Chondrocyte (in vitro differentiated cells): ENCODE measurements around the gene KIAA1217. TPM values are rescaled to one million over a fixed set of nuclear protein-coding genes. Genes with fewer than 3 reads are reported as not detected.
A peak's percentile ranks its signal among the peaks of the same experiment; 100 is the strongest.

ENCODE experiments used
- DNase-seq: peaks from one replicate; pipeline ENCODE4 v3.0.0; 2021; ENCODE audit warnings: mixed read lengths, low spot score
- H3K27ac Mint-ChIP-seq: one replicate; pipeline ENCODE4 v1.8.0; 2021; ENCODE audit warnings: mild to moderate bottlenecking, moderate library complexity, mixed read lengths; ENCODE audit not compliant: unreplicated experiment
- H3K27me3 Mint-ChIP-seq: 2 replicates; pipeline ENCODE4 v1.8.0; 2021; ENCODE audit warnings: low read depth, mixed read lengths
- H3K36me3 Mint-ChIP-seq: 2 replicates; pipeline ENCODE4 v1.8.0; 2021; ENCODE audit warnings: low read depth, mixed read lengths
- H3K4me1 Mint-ChIP-seq: 2 replicates; pipeline ENCODE4 v1.8.0; 2021; ENCODE audit warnings: low read depth, mild to moderate bottlenecking, mixed read lengths
- H3K4me3 Mint-ChIP-seq: one replicate; pipeline ENCODE4 v1.8.0; 2021; ENCODE audit warnings: mild to moderate bottlenecking, moderate library complexity, mixed read lengths; ENCODE audit not compliant: unreplicated experiment
- H3K9me3 Mint-ChIP-seq: 2 replicates; pipeline ENCODE4 v1.8.0; 2021; ENCODE audit warnings: low read depth, mixed read lengths
- total RNA-seq: library from RNA; stranded (reverse); gene quantifications from 3 replicates; pipeline ENCODE4 v1.2.1, GENCODE V29; 2021
- TF ChIP-seq, protein P1 (sequence below): fragments of 200-600 bp; sonication (generic); IDR thresholded peaks from 2 replicates; pipeline ENCODE4 v1.5.0; 2021; ENCODE audit warnings: antibody characterized with exemption, mild to moderate bottlenecking, moderate library complexity

KIAA1217 gene
- total RNA-seq, 1 donor from 2014 or later = 13.2 TPM

GRCh38 chr10:24551161-24551560, 342.2 kb downstream of the KIAA1217 start:
- TF ChIP-seq, protein P1, sequence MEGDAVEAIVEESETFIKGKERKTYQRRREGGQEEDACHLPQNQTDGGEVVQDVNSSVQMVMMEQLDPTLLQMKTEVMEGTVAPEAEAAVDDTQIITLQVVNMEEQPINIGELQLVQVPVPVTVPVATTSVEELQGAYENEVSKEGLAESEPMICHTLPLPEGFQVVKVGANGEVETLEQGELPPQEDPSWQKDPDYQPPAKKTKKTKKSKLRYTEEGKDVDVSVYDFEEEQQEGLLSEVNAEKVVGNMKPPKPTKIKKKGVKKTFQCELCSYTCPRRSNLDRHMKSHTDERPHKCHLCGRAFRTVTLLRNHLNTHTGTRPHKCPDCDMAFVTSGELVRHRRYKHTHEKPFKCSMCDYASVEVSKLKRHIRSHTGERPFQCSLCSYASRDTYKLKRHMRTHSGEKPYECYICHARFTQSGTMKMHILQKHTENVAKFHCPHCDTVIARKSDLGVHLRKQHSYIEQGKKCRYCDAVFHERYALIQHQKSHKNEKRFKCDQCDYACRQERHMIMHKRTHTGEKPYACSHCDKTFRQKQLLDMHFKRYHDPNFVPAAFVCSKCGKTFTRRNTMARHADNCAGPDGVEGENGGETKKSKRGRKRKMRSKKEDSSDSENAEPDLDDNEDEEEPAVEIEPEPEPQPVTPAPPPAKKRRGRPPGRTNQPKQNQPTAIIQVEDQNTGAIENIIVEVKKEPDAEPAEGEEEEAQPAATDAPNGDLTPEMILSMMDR = no peak
- Mint-ChIP-seq H3K9me3 (no peaks in the 10 kb centered on the region), H3K4me3 (no peak overlapping the region), H3K4me1 (no peaks in the 10 kb centered on the region), H3K27me3 (peaks cover 18% of the 10 kb centered on the region), H3K27ac (no peak overlapping the region), H3K36me3 (peaks cover 3% of the 10 kb centered on the region)
- no peak for DNase-seq

DNA sequence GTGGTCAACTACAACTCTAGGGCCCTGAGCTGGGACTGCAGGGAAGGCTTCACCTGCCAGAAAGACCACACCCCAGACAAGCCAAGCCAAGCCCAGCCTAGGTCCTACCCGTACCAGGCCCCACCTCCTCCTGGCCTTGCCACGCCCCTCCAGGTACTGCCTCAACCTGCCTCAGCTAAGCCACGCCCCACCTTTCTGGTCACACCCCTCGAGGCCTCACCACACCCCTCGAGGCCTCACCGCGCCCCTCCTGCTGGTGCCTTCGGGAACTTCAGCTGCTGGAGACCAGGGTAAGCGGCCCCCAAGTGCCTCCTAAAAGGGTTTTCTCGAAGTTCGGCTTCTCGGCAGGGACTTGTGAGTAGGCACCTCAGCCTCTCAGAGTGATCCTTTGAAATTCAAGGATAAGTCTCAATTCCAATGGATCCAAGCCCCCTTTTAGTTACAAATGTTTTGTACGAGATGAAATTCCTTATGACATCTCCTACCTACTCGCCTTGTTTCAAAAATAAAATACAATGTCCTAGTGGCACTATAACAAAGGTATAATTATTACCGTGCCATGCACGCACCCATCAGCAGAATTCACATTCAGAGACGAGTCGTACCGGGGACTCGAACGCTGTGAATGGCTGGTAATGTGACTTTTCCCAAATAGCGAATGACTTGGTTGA, 343.5 kb downstream of the KIAA1217 start:
- no peak for DNase-seq
- Mint-ChIP-seq H3K27me3 (peaks cover 17% of the 10 kb centered on the region), H3K4me1 (peaks cover 7% of the 10 kb centered on the region), H3K36me3 (peaks cover 3% of the 10 kb centered on the region), H3K27ac (no peak overlapping the region), H3K4me3 (no peak overlapping the region), H3K9me3 (no peaks in the 10 kb centered on the region)
- TF ChIP-seq, protein P1 = peak; percentile 32

GRCh38 chr10:24553051-24553612, 344.2 kb downstream of the KIAA1217 start:
- no peaks in the 10 kb centered on the region for H3K9me3 Mint-ChIP-seq
- H3K4me1 Mint-ChIP-seq = peaks cover 7% of the 10 kb centered on the region
- H3K27me3 Mint-ChIP-seq = peaks cover 18% of the 10 kb centered on the region
- H3K36me3 Mint-ChIP-seq = peaks cover 3% of the 10 kb centered on the region
- no peak overlapping the region for H3K27ac Mint-ChIP-seq
- H3K4me3 Mint-ChIP-seq = no peak overlapping the region
- TF ChIP-seq, protein P1 = no peak
- no peak for DNase-seq

GRCh38 chr10:24554036-24554435, 345.1 kb downstream of the KIAA1217 start:
- DNase-seq = no peak
- TF ChIP-seq, protein P1 = no peak
- Mint-ChIP-seq H3K27me3 (peaks cover 20% of the 10 kb centered on the region), H3K4me3 (no peak overlapping the region), H3K36me3 (peaks cover 3% of the 10 kb centered on the region), H3K9me3 (no peaks in the 10 kb centered on the region), H3K27ac (no peak overlapping the region), H3K4me1 (peaks cover 7% of the 10 kb centered on the region)

- TF ChIP-seq, protein P1 = no peak
- no peak for DNase-seq
- Mint-ChIP-seq H3K27ac (no peak overlapping the region), H3K36me3 (no peaks in the 10 kb centered on the region), H3K9me3 (no peaks in the 10 kb centered on the region), H3K4me1 (peaks cover 7% of the 10 kb centered on the region), H3K4me3 (no peak overlapping the region), H3K27me3 (peaks cover 20% of the 10 kb centered on the region)
Measured at GRCh38 chr10:24556126-24556749, 347.3 kb downstream of the KIAA1217 start.
